H1 (cell line): ENCODE data around the gene PFKM. TPM values are rescaled to one million over a fixed set of nuclear protein-coding genes. Genes with fewer than 3 reads are reported as not detected.

Experiments used
- CTCF ChIA-PET: fragments of 300-600 bp; sonication (Branson Sonifier 250); formaldehyde crosslinking; loops from one replicate; lab custom pipeline; 2021; ENCODE audit not compliant: partially characterized antibody; lab: Charles Lee
- POLR2A ChIA-PET: fragments of 300-600 bp; sonication (Branson Sonifier 250); formaldehyde crosslinking; loops from one replicate; lab custom pipeline; 2021; ENCODE audit warnings: inconsistent platforms; ENCODE audit not compliant: partially characterized antibody; lab: Charles Lee
- DNase-seq, 2 experiments: peaks; one replicate each; pipeline versions ENCODE4 v3.0.0 to v3.0.0-alpha.2; 2010 to 2022; ENCODE audit warnings: low spot score in 2 of 2, low read depth in 1 of 2, mixed read lengths in 1 of 2
- FAIRE-seq: peaks from 2 replicates; lab custom pipeline; 2011; peaks lifted over from hg19 to GRCh38; lab: Jason Lieb, UNC
- H2AFZ ChIP-seq: 2 replicates; pipeline ENCODE4 v1.8.1; 2012; ENCODE audit warnings: low read length, inconsistent platforms
- H2AK5ac ChIP-seq: 2 replicates; pipeline ENCODE4 v1.6.1; 2013; ENCODE audit warnings: low read depth, low read length
- H2BK120ac ChIP-seq: replicated peaks from 2 replicates; pipeline ENCODE3; 2013; ENCODE audit warnings: low read depth, low read length, inconsistent platforms
- H2BK12ac ChIP-seq: 2 replicates; pipeline ENCODE4 v1.6.1; 2013; ENCODE audit warnings: low read depth, low read length
- H2BK15ac ChIP-seq: 2 replicates; pipeline ENCODE4 v1.6.1; 2013; ENCODE audit warnings: low read length
- H2BK20ac ChIP-seq: 2 replicates; pipeline ENCODE4 v1.6.1; 2013; ENCODE audit warnings: low read length
- H2BK5ac ChIP-seq: 2 replicates; pipeline ENCODE4 v1.6.1; 2013; ENCODE audit warnings: low read depth, low read length
- H3K14ac ChIP-seq: 2 replicates; pipeline ENCODE4 v1.6.1; 2013; ENCODE audit warnings: inconsistent platforms; ENCODE audit not compliant: insufficient read length
- H3K18ac ChIP-seq: 2 replicates; pipeline ENCODE4 v1.6.1; 2013; ENCODE audit warnings: low read length; ENCODE audit errors: extremely low read depth
- H3K23ac ChIP-seq: 2 replicates; pipeline ENCODE4 v1.6.1; 2013; ENCODE audit warnings: inconsistent platforms; ENCODE audit not compliant: insufficient read length
- H3K23me2 ChIP-seq: 2 replicates; pipeline ENCODE4 v1.6.1; 2013; ENCODE audit warnings: low read depth, low read length
- H3K27ac ChIP-seq: 2 replicates; pipeline ENCODE4 v1.6.1; 2011; ENCODE audit warnings: low read depth, low read length, inconsistent platforms
- H3K27me3 ChIP-seq, 4 experiments: replicated peaks in 1 of 4; 1 replicate in 1 of 4; 2 replicates in 3 of 4; pipeline versions ENCODE4 v1.6.1 to v1.8.1; 2011 to 2013; ENCODE audit warnings: low read length in 3 of 4, mild to moderate bottlenecking in 3 of 4, inconsistent platforms in 2 of 4, mixed read lengths in 2 of 4, moderate library complexity in 1 of 4; ENCODE audit not compliant: control insufficient read depth in 3 of 4, insufficient read depth in 3 of 4; ENCODE audit errors: extremely low read depth in 1 of 4
- H3K36me3 ChIP-seq, 4 experiments: 2 replicates each; pipeline versions ENCODE4 v1.6.1 to v1.8.1; 2011 to 2013; ENCODE audit warnings: mild to moderate bottlenecking in 4 of 4, low read length in 3 of 4, moderate library complexity in 2 of 4, control low read depth in 1 of 4, inconsistent platforms in 1 of 4; ENCODE audit not compliant: insufficient read depth in 4 of 4, control insufficient read depth in 2 of 4
- H3K4ac ChIP-seq: replicated peaks from 2 replicates; pipeline ENCODE3; 2013; ENCODE audit warnings: low read length, low read depth, mixed read lengths, inconsistent platforms; ENCODE audit not compliant: insufficient read length
- H3K4me1 ChIP-seq, 4 experiments: replicated peaks in 1 of 4; 1 replicate in 1 of 4; 2 replicates in 3 of 4; pipeline versions ENCODE4 v1.6.1 to v1.8.1; 2011 to 2013; ENCODE audit warnings: low read length in 3 of 4, inconsistent platforms in 2 of 4, mixed read lengths in 1 of 4; ENCODE audit not compliant: insufficient read depth in 4 of 4, control insufficient read depth in 3 of 4
- H3K4me2 ChIP-seq, 2 experiments: 2 replicates each; pipeline versions ENCODE4 v1.6.1 to v1.8.1; 2011 to 2013; ENCODE audit warnings: low read depth in 2 of 2, low read length in 2 of 2, control low read depth in 1 of 2, inconsistent platforms in 1 of 2, mild to moderate bottlenecking in 1 of 2; ENCODE audit not compliant: insufficient read depth in 1 of 2
- H3K4me3 ChIP-seq, 4 experiments: fragments of 200-600, 300-600 bp in 1 of 4; sonication (generic), shearing (Covaris generic), sonication (Bioruptor Twin) in 1 of 4; 2 replicates each; pipeline versions ENCODE4 v1.5.1 to v1.8.1; 2011 to 2016; ENCODE audit warnings: low read length in 4 of 4, low read depth in 3 of 4, control low read depth in 2 of 4, inconsistent platforms in 2 of 4, mild to moderate bottlenecking in 2 of 4, mixed read lengths in 1 of 4, moderate library complexity in 1 of 4; ENCODE audit not compliant: insufficient read depth in 2 of 4; ENCODE audit errors: extremely low read depth in 1 of 4
- H3K56ac ChIP-seq: replicated peaks from 2 replicates; pipeline ENCODE3; 2013; ENCODE audit warnings: low read depth, mild to moderate bottlenecking, mixed read lengths, low read length, inconsistent platforms; ENCODE audit not compliant: insufficient read length
- H3K79me1 ChIP-seq: 2 replicates; pipeline ENCODE4 v1.6.1; 2013; ENCODE audit warnings: low read depth, low read length, control low read depth
- H3K79me2 ChIP-seq, 2 experiments: 2 replicates each; pipeline versions ENCODE4 v1.6.1 to v1.8.1; 2012 to 2013; ENCODE audit warnings: low read length in 2 of 2, mild to moderate bottlenecking in 2 of 2, inconsistent platforms in 1 of 2; ENCODE audit not compliant: insufficient read depth in 2 of 2, control insufficient read depth in 1 of 2
- H3K9ac ChIP-seq, 4 experiments: replicated peaks in 1 of 4; 1 replicate in 1 of 4; 2 replicates in 3 of 4; pipeline versions ENCODE4 v1.6.1 to v1.8.1; 2011 to 2013; ENCODE audit warnings: low read depth in 3 of 4, low read length in 3 of 4, control low read depth in 2 of 4, mild to moderate bottlenecking in 2 of 4, moderate library complexity in 2 of 4, inconsistent platforms in 1 of 4; ENCODE audit errors: extremely low read depth in 1 of 4
- H3K9me3 ChIP-seq, 2 experiments: 2 replicates each; pipeline versions ENCODE4 v1.6.1 to v1.8.1; 2012 to 2013; ENCODE audit warnings: mild to moderate bottlenecking in 2 of 2, moderate library complexity in 2 of 2, control low read depth in 1 of 2, inconsistent platforms in 1 of 2, low read depth in 1 of 2, low read length in 1 of 2, mixed read lengths in 1 of 2; ENCODE audit not compliant: insufficient read depth in 2 of 2
- H4K20me1 ChIP-seq, 2 experiments: replicated peaks in 1 of 2; 2 replicates each; pipeline versions ENCODE3 to v1.8.1; 2011 to 2013; ENCODE audit warnings: inconsistent platforms in 2 of 2, low read length in 2 of 2, mild to moderate bottlenecking in 1 of 2; ENCODE audit not compliant: insufficient read depth in 2 of 2, control insufficient read depth in 1 of 2
- H4K5ac ChIP-seq: 2 replicates; pipeline ENCODE4 v1.6.1; 2013; ENCODE audit warnings: low read length, low read depth, mixed read lengths, inconsistent platforms; ENCODE audit not compliant: insufficient read length
- H4K8ac ChIP-seq: 2 replicates; pipeline ENCODE4 v1.8.0; 2013; ENCODE audit warnings: mild to moderate bottlenecking, moderate library complexity, low read length, inconsistent platforms; ENCODE audit not compliant: insufficient read depth; ENCODE audit errors: extremely low read depth
- H4K91ac ChIP-seq: replicated peaks from 2 replicates; pipeline ENCODE3; 2013; ENCODE audit warnings: low read length, mixed read lengths, inconsistent platforms; ENCODE audit not compliant: insufficient read length
- BRCA1 ChIP-seq: IDR thresholded peaks from 2 replicates; pipeline ENCODE4 v1.6.1; 2012; ENCODE audit warnings: low read depth, low read length, improper control_type of control experiment
- CTCF ChIP-seq, 3 experiments: IDR thresholded peaks; 1 replicate in 2 of 3; 2 replicates in 1 of 3; pipeline versions ENCODE4 v1.5.1 to v1.6.1; 2011; ENCODE audit warnings: low read length in 3 of 3, mild to moderate bottlenecking in 3 of 3, inconsistent platforms in 2 of 3, low read depth in 1 of 3, moderate library complexity in 1 of 3; ENCODE audit not compliant: insufficient read depth in 1 of 3; ENCODE audit errors: control extremely low read depth in 1 of 3
- RAD21 ChIP-seq, 2 experiments: IDR thresholded peaks in 1 of 2; conservative IDR thresholded peaks in 1 of 2; 2 replicates each; pipeline ENCODE4 v1.6.1; 2011; ENCODE audit warnings: low read depth in 2 of 2, low read length in 2 of 2, improper control_type of control experiment in 1 of 2, inconsistent platforms in 1 of 2, mild to moderate bottlenecking in 1 of 2, moderate library complexity in 1 of 2
- SIX5 ChIP-seq: IDR thresholded peaks from 2 replicates; pipeline ENCODE4 v1.6.1; 2011; ENCODE audit warnings: mild to moderate bottlenecking, low read depth, low read length
- WGBS, 2 experiments: shearing (Covaris generic) in 1 of 2; methylation state at CpG; one replicate each; pipeline versions ENCODE4 v1.1.6 to v1.1.7; 2013 to 2015; ENCODE audit warnings: low lambda C conversion rate in 2 of 2, mixed read lengths in 2 of 2, inconsistent platforms in 1 of 2, low coverage in 1 of 2, missing lambda C conversion rate in 1 of 2; ENCODE audit not compliant: insufficient replicate concordance in 2 of 2, insufficient coverage in 1 of 2, insufficient read length in 1 of 2; ENCODE audit errors: extremely low coverage in 1 of 2, missing lambda C conversion rate in 1 of 2; 5-methylcytosine and 5-hydroxymethylcytosine counted together
- polyA plus RNA-seq, 7 experiments: library from polyadenylated mRNA; depleted of rRNA in 3 of 7; stranded (reverse) in 5 of 7; unstranded in 2 of 7; fragments of >200 nt in 5 of 7; fragments of 200-250 nt in 2 of 7; gene quantifications; 1 replicate in 5 of 7; 2 replicates in 1 of 7; 4 replicates in 1 of 7; pipeline versions ENCODE4 v1.2.1 to v1.2.3, GENCODE V29; 2011 to 2013; ENCODE audit warnings: missing spikeins in 2 of 7, mixed read lengths in 2 of 7
- total RNA-seq: library from RNA; stranded (reverse); fragmentation: NEBNext Ultra II Directional; extraction: Animal tissue kit (Norgen Biotek cat#: 25700); gene quantifications from 2 replicates; pipeline ENCODE4 v1.2.1, GENCODE V29; 2021

The PFKM gene
- total and polyA plus RNA-seq, 2 of the 8 experiments (the other 6 are each of a cell fraction or from before 2014, with no cell fraction given): 62.6 to 106 TPM

DNA sequence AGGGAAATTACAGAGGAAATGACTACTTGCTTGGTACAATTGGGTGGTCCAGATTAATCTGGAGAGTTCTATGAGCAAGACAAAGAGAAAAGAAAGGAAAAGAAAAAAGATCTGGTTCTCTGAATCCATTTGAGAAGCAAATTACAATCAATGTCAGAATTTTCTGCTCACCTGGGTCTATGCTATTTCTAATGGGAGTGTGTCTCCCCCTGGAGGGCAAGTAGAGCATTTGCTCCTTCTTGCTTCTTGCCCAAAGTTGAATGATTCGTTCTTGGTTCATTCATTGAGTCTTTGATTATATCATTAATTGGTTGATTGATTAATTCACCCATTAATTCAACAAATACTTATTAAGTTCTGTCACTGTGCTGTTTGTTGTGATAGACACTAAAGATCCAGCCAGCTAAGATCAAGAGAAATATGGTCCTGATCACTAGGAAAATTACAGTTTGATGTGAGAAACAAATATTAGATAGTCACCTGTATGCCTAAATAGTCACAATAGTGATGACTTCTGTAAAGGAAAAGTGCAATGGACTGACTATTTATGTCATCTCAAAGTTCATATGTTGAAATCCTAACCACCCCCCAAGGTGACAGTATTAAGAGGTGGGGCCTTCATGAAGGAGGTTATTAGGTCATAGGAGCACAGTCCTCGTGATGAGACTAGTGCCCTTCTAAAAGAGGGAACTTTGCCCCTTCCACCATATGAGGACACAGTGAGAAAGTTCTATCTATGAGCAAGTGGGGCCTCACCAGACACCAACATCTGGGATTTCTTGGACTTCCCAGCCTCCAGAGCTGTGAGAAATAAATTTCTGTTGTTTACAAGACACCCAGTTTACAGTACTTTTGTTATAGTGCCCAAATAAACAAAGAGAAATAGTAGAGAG lies 46.2 kb downstream of the PFKM start:
- H3K18ac ChIP-seq: no peak overlapping the region
- POLR2A ChIA-PET: no interaction called here
- H2BK15ac ChIP-seq: no peak overlapping the region
- no peaks in the 10 kb centered on the region for H3K23me2 ChIP-seq
- CTCF ChIA-PET: interaction anchor here (0.6 to 4.4 kb wide), 32 partner anchors 8 to 482 kb away, joined by 3 to 40 read pairs (median 4); partner anchors contain the start of genes CCDC184 and PFKM
- H4K5ac ChIP-seq: no peak overlapping the region
- no peak overlapping the region for H2BK12ac ChIP-seq
- no peak overlapping the region for H3K27ac ChIP-seq
- no peak overlapping the region for H3K4me3 ChIP-seq
- no peak overlapping the region for H3K14ac ChIP-seq
- peak; percentile 95 for FAIRE-seq
- no peaks in the 10 kb centered on the region for H3K79me2 ChIP-seq
- H3K9me3 ChIP-seq: no peaks in the 10 kb centered on the region
- no peak overlapping the region for H4K91ac ChIP-seq
- H3K79me1 ChIP-seq: no peaks in the 10 kb centered on the region
- H3K9ac ChIP-seq: no peak overlapping the region
- H3K4me2 ChIP-seq: no peak overlapping the region
- no peaks in the 10 kb centered on the region for H3K36me3 ChIP-seq
- TF ChIP-seq RAD21 (IDR thresholded peaks at IDR 0.05 in 1 of 2, conservative IDR thresholded peaks at IDR 0.05 in 1 of 2; ENCODE audit: low read depth in 2 of 2, low read length in 2 of 2) (peak; percentile 92), SIX5 (0 out of 2 replicates have a peak, but pooled peaks have one; percentile 1), BRCA1 (no peak), CTCF (IDR thresholded peaks at IDR 0.05; ENCODE audit: control extremely low read depth in 1 of 3, insufficient read depth in 1 of 3, low read depth in 1 of 3, low read length in 3 of 3) (peak in 2 of 3 experiments; percentile 76 to 87; a peak in 3 of 4 replicates)
- H2BK120ac ChIP-seq: no peak overlapping the region
- no peak overlapping the region for H2BK5ac ChIP-seq
- H2BK20ac ChIP-seq: no peak overlapping the region
- no peaks in the 10 kb centered on the region for H4K20me1 ChIP-seq
- DNase-seq: no peak
- no peak overlapping the region for H2AFZ ChIP-seq
- no peaks in the 10 kb centered on the region; a peak in 1 of 7 replicates for H3K4me1 ChIP-seq
- no peaks in the 10 kb centered on the region for H3K27me3 ChIP-seq
- WGBS, 2 experiments: 63% methylated on average over 2 of the region's 2 CpGs; no CpG with 5 or more reads in 1 of the 2 experiments
- H3K56ac ChIP-seq: no peak overlapping the region
- H3K4ac ChIP-seq: no peak overlapping the region
- H3K23ac ChIP-seq: no peak overlapping the region
- H4K8ac ChIP-seq: no peak overlapping the region
- no peak overlapping the region for H2AK5ac ChIP-seq
